K562 (cell line): Measurements from ENCODE around the gene TLR6.

Source experiments
- EZH2 ChIP-seq: IDR thresholded peaks from 2 replicates; pipeline ENCODE4 v1.6.1; 2012; ENCODE audit warnings: low read depth, mild to moderate bottlenecking, inconsistent platforms, low read length, borderline replicate concordance
- KDM5B ChIP-seq: fragments of 200-600 bp; sonication (generic); IDR thresholded peaks from 2 replicates; pipeline ENCODE4 v1.6.1; 2012; ENCODE audit warnings: low read depth, mild to moderate bottlenecking, moderate library complexity, low read length, control low read depth, inconsistent platforms; ENCODE audit not compliant: insufficient replicate concordance
- MEF2A ChIP-seq: IDR thresholded peaks from 2 replicates; pipeline ENCODE4 v1.6.1; 2011; ENCODE audit warnings: low read depth, mild to moderate bottlenecking, low read length, moderate library complexity; ENCODE audit not compliant: control insufficient read depth
- NFE2L1 ChIP-seq: fragments of 450-650 bp; IDR thresholded peaks from 2 replicates; pipeline ENCODE4 v1.6.1; 2016; ENCODE audit warnings: missing genetic modification characterization, low read depth, mild to moderate bottlenecking, missing compliant biosample characterization, moderate library complexity, borderline replicate concordance
- POLR2AphosphoS5 ChIP-seq: IDR thresholded peaks from 2 replicates; pipeline ENCODE4 v1.6.1; 2011; ENCODE audit warnings: mild to moderate bottlenecking, low read depth, low read length, moderate library complexity; ENCODE audit not compliant: control insufficient read depth, insufficient read depth
- SREBF1 ChIP-seq: fragments of 150-350 bp; IDR thresholded peaks from 2 replicates; pipeline ENCODE4 v1.6.1; 2014; ENCODE audit warnings: antibody characterized with exemption, low read depth, low read length, borderline replicate concordance
- TAF1 ChIP-seq: IDR thresholded peaks from 2 replicates; pipeline ENCODE4 v1.6.1; 2011; ENCODE audit warnings: mild to moderate bottlenecking, low read length, moderate library complexity; ENCODE audit not compliant: insufficient read depth, control insufficient read depth, severe bottlenecking; ENCODE audit errors: extremely low read depth
- TF ChIP-seq, protein P1 (sequence below), 3 experiments: IDR thresholded peaks in 2 of 3; conservative IDR thresholded peaks in 1 of 3; 2 replicates each; pipeline ENCODE4 v1.5.1; 2011 to 2012; ENCODE audit warnings: low read length in 3 of 3, mild to moderate bottlenecking in 3 of 3, control low read depth in 2 of 3, improper control_type of control experiment in 1 of 3, inconsistent platforms in 1 of 3, low read depth in 1 of 3, mixed read lengths in 1 of 3, moderate library complexity in 1 of 3; ENCODE audit not compliant: insufficient read depth in 2 of 3

DNA sequence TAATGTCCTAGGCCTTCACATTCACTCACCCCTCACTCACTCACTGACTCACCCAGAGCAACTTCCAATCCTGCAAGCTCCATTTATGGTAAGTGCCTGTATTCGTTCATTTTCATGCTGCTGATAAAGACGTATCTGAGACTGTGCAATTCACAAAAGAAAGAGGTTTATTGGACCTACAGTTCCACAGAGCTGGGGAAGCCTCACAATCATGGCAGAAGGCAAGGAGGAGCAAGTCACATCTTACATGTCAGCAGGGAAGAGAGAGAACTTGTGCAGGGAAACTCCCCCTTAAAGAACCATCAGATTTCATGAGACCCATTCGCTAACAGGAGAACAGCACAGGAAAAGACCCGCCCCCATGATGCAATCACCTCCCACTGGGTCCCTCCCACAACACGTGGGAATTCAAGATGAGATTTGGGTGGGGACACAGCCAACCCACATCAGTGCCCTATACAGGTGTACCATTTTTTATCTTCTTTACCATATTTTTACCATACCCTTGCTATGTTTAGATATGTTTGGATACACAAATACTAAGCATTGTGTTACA is 33.8 kb downstream of the TLR6 start:
- TF ChIP-seq MEF2A = no peak
- TF ChIP-seq, protein P1, sequence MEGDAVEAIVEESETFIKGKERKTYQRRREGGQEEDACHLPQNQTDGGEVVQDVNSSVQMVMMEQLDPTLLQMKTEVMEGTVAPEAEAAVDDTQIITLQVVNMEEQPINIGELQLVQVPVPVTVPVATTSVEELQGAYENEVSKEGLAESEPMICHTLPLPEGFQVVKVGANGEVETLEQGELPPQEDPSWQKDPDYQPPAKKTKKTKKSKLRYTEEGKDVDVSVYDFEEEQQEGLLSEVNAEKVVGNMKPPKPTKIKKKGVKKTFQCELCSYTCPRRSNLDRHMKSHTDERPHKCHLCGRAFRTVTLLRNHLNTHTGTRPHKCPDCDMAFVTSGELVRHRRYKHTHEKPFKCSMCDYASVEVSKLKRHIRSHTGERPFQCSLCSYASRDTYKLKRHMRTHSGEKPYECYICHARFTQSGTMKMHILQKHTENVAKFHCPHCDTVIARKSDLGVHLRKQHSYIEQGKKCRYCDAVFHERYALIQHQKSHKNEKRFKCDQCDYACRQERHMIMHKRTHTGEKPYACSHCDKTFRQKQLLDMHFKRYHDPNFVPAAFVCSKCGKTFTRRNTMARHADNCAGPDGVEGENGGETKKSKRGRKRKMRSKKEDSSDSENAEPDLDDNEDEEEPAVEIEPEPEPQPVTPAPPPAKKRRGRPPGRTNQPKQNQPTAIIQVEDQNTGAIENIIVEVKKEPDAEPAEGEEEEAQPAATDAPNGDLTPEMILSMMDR (IDR thresholded peaks at IDR 0.05 in 2 of 3, conservative IDR thresholded peaks at IDR 0.05 in 1 of 3; ENCODE audit: insufficient read depth in 2 of 3, low read depth in 1 of 3, low read length in 3 of 3) = no peak
- no peak for TF ChIP-seq EZH2
- no peak for TF ChIP-seq SREBF1
- TF ChIP-seq POLR2AphosphoS5 = no peak
- no peak for TF ChIP-seq KDM5B
- TF ChIP-seq TAF1 = no peak
- no peak for TF ChIP-seq NFE2L1 (tag)
